Ishikawa (cell line): ENCODE results near the gene ARHGAP31.

Experiments
- CEBPB ChIP-seq: IDR thresholded peaks from 2 replicates; pipeline ENCODE4 v1.6.1; 2012
- CREB1 ChIP-seq: IDR thresholded peaks from 2 replicates; pipeline ENCODE4 v1.6.1; 2012; ENCODE audit warnings: low read depth
- EGR1 ChIP-seq: IDR thresholded peaks from 2 replicates; pipeline ENCODE4 v1.6.1; 2012
- EP300 ChIP-seq: IDR thresholded peaks from 2 replicates; pipeline ENCODE4 v1.6.1; 2012; ENCODE audit warnings: borderline replicate concordance
- FOXM1 ChIP-seq: IDR thresholded peaks from 2 replicates; pipeline ENCODE4 v1.6.1; 2012; ENCODE audit warnings: low read depth, borderline replicate concordance
- NFIC ChIP-seq: IDR thresholded peaks from 2 replicates; pipeline ENCODE4 v1.6.1; 2012
- RAD21 ChIP-seq: IDR thresholded peaks from 2 replicates; pipeline ENCODE4 v1.6.1; 2012; ENCODE audit warnings: low read depth
- REST ChIP-seq: IDR thresholded peaks from 2 replicates; pipeline ENCODE4 v1.6.1; 2012; ENCODE audit warnings: low read depth, mild to moderate bottlenecking
- TAF1 ChIP-seq: IDR thresholded peaks from 2 replicates; pipeline ENCODE4 v1.6.1; 2012; ENCODE audit warnings: low read depth, mild to moderate bottlenecking
- TCF12 ChIP-seq: IDR thresholded peaks from 2 replicates; pipeline ENCODE4 v1.6.1; 2012; ENCODE audit warnings: low read depth
- TEAD4 ChIP-seq: IDR thresholded peaks from 2 replicates; pipeline ENCODE4 v1.6.1; 2012
- USF1 ChIP-seq: IDR thresholded peaks from 2 replicates; pipeline ENCODE4 v1.6.1; 2012
- YY1 ChIP-seq: IDR thresholded peaks from 2 replicates; pipeline ENCODE4 v1.6.1; 2012; ENCODE audit warnings: low read depth
- ZBTB7A ChIP-seq: IDR thresholded peaks from 2 replicates; pipeline ENCODE4 v1.6.1; 2012; ENCODE audit warnings: low read depth
- TF ChIP-seq, protein P1 (sequence below): IDR thresholded peaks from 2 replicates; pipeline ENCODE4 v1.6.1; 2012

The ARHGAP31 gene

GRCh38 chr3:119300991-119301391 lies 6.8 kb downstream of the ARHGAP31 start:
- no peak for TF ChIP-seq EP300
- no peak for TF ChIP-seq REST
- TF ChIP-seq CREB1: no peak
- no peak for TF ChIP-seq TCF12
- no peak for TF ChIP-seq TAF1
- TF ChIP-seq NFIC: no peak
- no peak for TF ChIP-seq RAD21
- TF ChIP-seq EGR1: no peak
- no peak for TF ChIP-seq ZBTB7A
- no peak for TF ChIP-seq FOXM1
- TF ChIP-seq CEBPB: no peak
- TF ChIP-seq YY1: no peak
- TF ChIP-seq TEAD4: no peak
- TF ChIP-seq, protein P1, sequence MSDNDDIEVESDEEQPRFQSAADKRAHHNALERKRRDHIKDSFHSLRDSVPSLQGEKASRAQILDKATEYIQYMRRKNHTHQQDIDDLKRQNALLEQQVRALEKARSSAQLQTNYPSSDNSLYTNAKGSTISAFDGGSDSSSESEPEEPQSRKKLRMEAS: no peak
- TF ChIP-seq USF1: no peak

DNA sequence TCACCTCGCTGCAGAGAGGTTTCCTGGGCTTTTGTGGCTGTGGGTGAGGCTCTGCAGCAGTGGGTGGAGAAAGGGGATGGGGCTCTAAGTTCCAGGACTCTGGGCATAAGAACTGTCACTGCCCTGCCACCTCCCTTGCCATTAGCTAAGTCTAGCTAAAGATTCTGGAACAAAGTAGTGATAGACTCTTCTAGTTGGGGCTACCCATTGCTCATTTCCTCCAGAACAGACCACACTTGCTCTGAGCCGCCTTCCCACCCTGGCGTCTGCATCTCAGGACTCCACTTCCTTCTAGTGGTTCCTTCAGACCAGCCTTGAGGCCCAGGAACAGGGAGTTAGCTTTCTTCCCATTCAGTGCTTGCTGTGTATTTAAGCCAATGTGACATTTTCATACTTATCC lies 7.5 kb downstream of the ARHGAP31 start:
- TF ChIP-seq CREB1: no peak
- no peak for TF ChIP-seq ZBTB7A
- no peak for TF ChIP-seq REST
- TF ChIP-seq, protein P1: no peak
- no peak for TF ChIP-seq USF1
- TF ChIP-seq EGR1: no peak

DNA sequence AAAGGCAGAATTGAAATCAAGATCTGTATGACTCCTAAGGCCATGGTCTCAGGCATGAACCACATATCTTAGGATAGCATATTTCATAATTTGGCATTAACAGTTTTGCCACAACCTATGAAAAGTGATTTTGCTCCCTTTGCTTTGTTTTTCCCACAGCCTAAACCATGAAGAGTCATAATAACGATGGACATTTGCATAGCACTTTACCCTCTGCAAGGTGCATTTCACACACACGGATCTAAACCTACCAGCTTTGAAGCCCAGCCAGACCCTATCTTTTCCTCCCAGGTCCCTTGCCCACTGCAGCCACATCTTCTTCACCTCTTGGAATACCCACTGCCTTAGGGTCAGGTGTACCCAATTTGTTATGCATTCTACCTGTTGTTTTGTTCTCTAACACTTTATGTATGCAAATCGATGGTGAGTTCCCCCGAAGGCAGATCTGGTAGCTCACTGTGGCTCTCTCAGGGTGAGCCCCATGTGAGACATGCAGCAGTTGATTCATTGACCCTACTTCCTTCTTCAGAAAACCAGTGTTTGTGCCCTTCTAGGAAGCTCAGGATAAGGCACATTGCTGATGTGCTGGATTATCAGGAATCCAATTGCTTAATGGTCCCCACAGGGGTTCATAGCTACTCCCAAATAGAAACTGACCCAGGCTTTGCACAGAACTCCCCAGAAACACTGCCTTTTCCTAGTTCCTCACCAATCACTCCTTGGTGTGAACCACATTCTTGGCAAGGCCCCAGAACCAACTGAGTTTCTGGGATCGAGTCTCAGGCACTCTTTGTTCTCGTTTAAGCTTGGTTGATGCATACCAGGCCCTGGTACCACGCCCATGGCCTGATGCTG lies 8.7 kb downstream of the ARHGAP31 start:
- TF ChIP-seq TEAD4 (no peak), CEBPB (no peak), ZBTB7A (no peak), TAF1 (no peak), RAD21 (no peak), NFIC (no peak), EGR1 (no peak), FOXM1 (no peak), USF1 (no peak), REST (no peak)
- TF ChIP-seq, protein P1: no peak

DNA sequence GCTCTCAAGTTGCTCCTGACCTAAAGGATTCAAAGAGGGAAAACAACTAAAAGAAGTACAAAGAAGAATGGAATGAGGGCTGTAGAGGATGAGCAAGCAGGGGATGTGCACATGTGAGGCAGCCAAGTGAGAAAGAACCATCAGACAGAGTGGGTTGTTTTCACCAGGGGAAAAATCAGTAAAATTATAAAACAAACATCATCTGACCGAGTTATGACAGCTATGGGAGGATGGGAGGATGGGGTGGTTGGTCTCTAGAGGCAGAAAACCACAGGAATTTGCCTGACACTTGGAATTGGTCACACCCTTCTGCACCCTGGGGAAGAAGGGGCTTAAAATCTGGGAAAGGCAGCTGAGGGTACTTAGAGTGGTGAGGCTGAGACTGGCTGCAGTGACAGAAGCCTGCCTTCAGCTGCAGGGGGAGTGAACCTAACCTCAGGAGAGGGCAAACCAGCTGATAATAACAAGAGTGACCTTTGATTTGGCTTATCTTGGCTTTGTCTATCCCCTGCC lies 10.1 kb downstream of the ARHGAP31 start:
- TF ChIP-seq REST: no peak
- no peak for TF ChIP-seq RAD21
- no peak for TF ChIP-seq ZBTB7A
- TF ChIP-seq, protein P1: no peak
- no peak for TF ChIP-seq EGR1
- no peak for TF ChIP-seq EP300
- no peak for TF ChIP-seq YY1
- TF ChIP-seq FOXM1: no peak
- no peak for TF ChIP-seq CEBPB
- TF ChIP-seq TCF12: no peak
- TF ChIP-seq TAF1: no peak
- no peak for TF ChIP-seq USF1
- TF ChIP-seq TEAD4: no peak
- TF ChIP-seq CREB1: no peak
- TF ChIP-seq NFIC: no peak
